WTC11 (cell line): ENCODE results near the gene SNAI1. TPM values are rescaled to one million over a fixed set of nuclear protein-coding genes. Genes with fewer than 3 reads are reported as not detected.

Experiments used
- ATAC-seq: fragments of 200-7000 bp; cut with Tn5 transposase; 2 replicates; pipeline ENCODE4 v1.10.0; 2021; ENCODE audit warnings: mild to moderate bottlenecking, moderate library complexity
- CTCF ChIA-PET: fragments of 300-600 bp; sonication (Branson Sonifier 250); formaldehyde crosslinking; loops from one replicate; lab custom pipeline; 2021; ENCODE audit warnings: antibody characterized with exemption; lab: Charles Lee
- POLR2A ChIA-PET: fragments of 350-600 bp; sonication (Branson Sonifier 250); formaldehyde crosslinking; loops from one replicate; lab custom pipeline; 2021; ENCODE audit warnings: antibody characterized with exemption; lab: Charles Lee
- DNase-seq: peaks from one replicate; pipeline ENCODE4 v3.0.0; 2021; ENCODE audit warnings: low spot score
- H3K27ac Mint-ChIP-seq: 2 replicates; pipeline ENCODE4 v1.8.0; 2021; ENCODE audit warnings: mixed read lengths
- H3K27me3 Mint-ChIP-seq: 2 replicates; pipeline ENCODE4 v1.8.0; 2021; ENCODE audit warnings: low read depth, mild to moderate bottlenecking, moderate library complexity, mixed read lengths
- H3K36me3 Mint-ChIP-seq: 2 replicates; pipeline ENCODE4 v1.8.0; 2021; ENCODE audit warnings: mixed read lengths
- H3K4me1 Mint-ChIP-seq: 2 replicates; pipeline ENCODE4 v1.8.0; 2022; ENCODE audit warnings: mixed read lengths
- H3K4me3 Mint-ChIP-seq: 2 replicates; pipeline ENCODE4 v1.8.0; 2021; ENCODE audit warnings: mild to moderate bottlenecking, moderate library complexity, mixed read lengths
- H3K9me3 Mint-ChIP-seq: 2 replicates; pipeline ENCODE4 v1.8.0; 2021; ENCODE audit warnings: mixed read lengths
- ATF1 ChIP-seq: sonication (generic); formaldehyde crosslinking; IDR thresholded peaks from 2 replicates; pipeline ENCODE4 v1.8.1; 2023; ENCODE audit warnings: mild to moderate bottlenecking, moderate library complexity, missing genetic modification reagents
- ETV6 ChIP-seq: sonication (generic); formaldehyde crosslinking; IDR thresholded peaks from 2 replicates; pipeline ENCODE4 v1.8.1; 2022; ENCODE audit warnings: mild to moderate bottlenecking, missing genetic modification reagents
- FOXK1 ChIP-seq: sonication (generic); formaldehyde crosslinking; IDR thresholded peaks from 2 replicates; pipeline ENCODE4 v1.8.0; 2022; ENCODE audit warnings: mild to moderate bottlenecking, moderate library complexity, missing genetic modification reagents
- GTF2I ChIP-seq: fragments of 250-450 bp; sonication (Bioruptor Pico); conservative IDR thresholded peaks from 2 replicates; pipeline ENCODE4 v1.4.0; 2021; ENCODE audit warnings: mild to moderate bottlenecking
- HMGA2 ChIP-seq: fragments of 250-450 bp; sonication (Bioruptor Pico); IDR thresholded peaks from 2 replicates; pipeline ENCODE4 v1.4.0; 2021; ENCODE audit warnings: mild to moderate bottlenecking, moderate library complexity
- IRF2 ChIP-seq: sonication (generic); formaldehyde crosslinking; IDR thresholded peaks from 2 replicates; pipeline ENCODE4 v1.8.0; 2022; ENCODE audit warnings: low read depth, missing genetic modification reagents, borderline replicate concordance
- MXD4 ChIP-seq: fragments of 250-450 bp; sonication (Bioruptor Pico); IDR thresholded peaks from 2 replicates; pipeline ENCODE4 v1.8.0; 2021; ENCODE audit warnings: mild to moderate bottlenecking, moderate library complexity, borderline replicate concordance
- MYBL2 ChIP-seq: sonication (generic); formaldehyde crosslinking; IDR thresholded peaks from 2 replicates; pipeline ENCODE4 v1.8.1; 2023; ENCODE audit warnings: mild to moderate bottlenecking, moderate library complexity, missing genetic modification reagents
- RORB ChIP-seq: fragments of 250-450 bp; sonication (Bioruptor Pico); IDR thresholded peaks from 2 replicates; pipeline ENCODE4 v1.9.0; 2021; ENCODE audit warnings: mild to moderate bottlenecking
- SP1 ChIP-seq: sonication (generic); formaldehyde crosslinking; conservative IDR thresholded peaks from 2 replicates; pipeline ENCODE4 v1.8.1; 2022; ENCODE audit warnings: missing genetic modification reagents
- TP53 ChIP-seq: sonication (generic); formaldehyde crosslinking; IDR thresholded peaks from 2 replicates; pipeline ENCODE4 v1.8.1; 2023; ENCODE audit warnings: mild to moderate bottlenecking, missing genetic modification reagents
- ZNF138 ChIP-seq: sonication (generic); formaldehyde crosslinking; conservative IDR thresholded peaks from 2 replicates; pipeline ENCODE4 v1.8.1; 2022; ENCODE audit warnings: mild to moderate bottlenecking, moderate library complexity, missing genetic modification reagents
- ZNF263 ChIP-seq: sonication (generic); formaldehyde crosslinking; IDR thresholded peaks from 2 replicates; pipeline ENCODE4 v1.8.1; 2022; ENCODE audit warnings: low read depth, mild to moderate bottlenecking, moderate library complexity, missing genetic modification reagents
- total RNA-seq: library from RNA; stranded (reverse); gene quantifications from 3 replicates; pipeline ENCODE4 v1.2.3, GENCODE V29; 2021
- TF ChIP-seq, protein P1 (sequence below): sonication (generic); formaldehyde crosslinking; conservative IDR thresholded peaks from 2 replicates; pipeline ENCODE4 v1.8.1; 2022; ENCODE audit warnings: mild to moderate bottlenecking, missing genetic modification reagents
- TF ChIP-seq, protein P2 (sequence below): sonication (generic); formaldehyde crosslinking; IDR thresholded peaks from 2 replicates; pipeline ENCODE4 v1.8.1; 2023; ENCODE audit warnings: mild to moderate bottlenecking, missing genetic modification reagents, moderate library complexity
- TF ChIP-seq, protein P3 (sequence below): sonication (generic); formaldehyde crosslinking; IDR thresholded peaks from 2 replicates; pipeline ENCODE4 v1.8.1; 2023; ENCODE audit warnings: mild to moderate bottlenecking, missing genetic modification reagents
- TF ChIP-seq, protein P4 (sequence below): sonication (generic); formaldehyde crosslinking; conservative IDR thresholded peaks from 2 replicates; pipeline ENCODE4 v1.8.1; 2023; ENCODE audit warnings: mild to moderate bottlenecking, low read depth, missing genetic modification reagents, moderate library complexity
- TF ChIP-seq, protein P5 (sequence below): sonication (generic); formaldehyde crosslinking; IDR thresholded peaks from 2 replicates; pipeline ENCODE4 v1.8.1; 2022; ENCODE audit warnings: low read depth, mild to moderate bottlenecking, moderate library complexity, missing genetic modification reagents, borderline replicate concordance
- TF ChIP-seq, protein P6 (sequence below): fragments of 250-450 bp; sonication (Bioruptor Pico); IDR thresholded peaks from 2 replicates; pipeline ENCODE4 v1.9.0; 2021; ENCODE audit warnings: mild to moderate bottlenecking

SNAI1 gene
- total RNA-seq, 1 experiment from 2014 or later = 7.9 TPM

DNA sequence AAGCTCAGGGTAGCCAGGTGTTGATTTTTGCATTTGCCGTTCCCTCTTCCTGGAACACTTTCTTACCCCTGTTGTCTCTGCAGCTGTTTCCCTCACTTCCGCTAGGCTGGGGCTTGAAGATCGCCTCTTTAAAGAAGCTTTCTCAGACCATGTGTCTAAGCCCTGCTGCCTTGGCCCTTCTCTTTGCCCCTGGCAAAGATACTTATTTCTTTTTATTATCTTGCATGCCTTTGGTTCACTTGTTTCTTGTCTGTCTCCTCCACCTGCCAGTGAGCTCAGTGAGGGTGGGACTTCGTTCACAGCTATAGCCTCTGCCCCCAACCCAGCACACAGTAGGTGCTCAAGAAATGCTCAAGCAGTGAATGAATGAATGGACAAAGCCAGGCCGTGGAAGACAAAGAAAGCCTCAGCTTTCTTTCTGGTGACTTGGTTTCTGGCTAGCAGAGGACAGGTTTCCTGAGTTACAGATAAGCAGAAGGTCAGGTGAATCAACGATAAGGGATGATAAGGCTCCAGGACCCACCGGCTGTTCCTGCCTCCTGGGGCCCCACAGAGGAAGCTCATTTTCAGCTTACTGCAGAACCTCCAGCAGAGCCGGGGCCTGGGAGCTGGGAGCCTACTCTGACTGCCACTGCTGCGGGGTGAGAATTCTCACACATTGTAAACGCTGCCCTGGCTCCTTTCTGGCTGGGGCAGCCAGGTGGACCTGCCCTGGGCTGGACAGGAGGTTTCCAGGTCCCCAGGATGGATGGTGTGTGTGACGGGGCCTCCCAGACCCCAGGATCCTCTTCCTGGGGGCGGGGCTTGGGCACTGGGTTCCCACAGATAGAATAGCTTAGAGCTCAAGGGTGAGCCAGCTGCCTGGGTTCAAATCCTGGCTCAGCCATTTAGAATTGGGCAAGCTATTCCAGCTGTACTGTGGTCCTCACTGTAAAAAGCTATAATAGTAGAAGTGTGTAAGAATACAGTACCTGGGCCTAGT is 29.8 kb downstream of the SNAI1 start (continued):
- no peak for TF ChIP-seq HMGA2
- no peak for TF ChIP-seq FOXK1 (CRISPR knock-in tag)
- no peak for TF ChIP-seq ZNF138
- no peak for TF ChIP-seq ZNF263 (CRISPR knock-in tag)
- TF ChIP-seq, protein P1, sequence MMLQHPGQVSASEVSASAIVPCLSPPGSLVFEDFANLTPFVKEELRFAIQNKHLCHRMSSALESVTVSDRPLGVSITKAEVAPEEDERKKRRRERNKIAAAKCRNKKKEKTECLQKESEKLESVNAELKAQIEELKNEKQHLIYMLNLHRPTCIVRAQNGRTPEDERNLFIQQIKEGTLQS (CRISPR knock-in tag) = no peak
- TF ChIP-seq MXD4 = no peak
- TF ChIP-seq, protein P2, sequence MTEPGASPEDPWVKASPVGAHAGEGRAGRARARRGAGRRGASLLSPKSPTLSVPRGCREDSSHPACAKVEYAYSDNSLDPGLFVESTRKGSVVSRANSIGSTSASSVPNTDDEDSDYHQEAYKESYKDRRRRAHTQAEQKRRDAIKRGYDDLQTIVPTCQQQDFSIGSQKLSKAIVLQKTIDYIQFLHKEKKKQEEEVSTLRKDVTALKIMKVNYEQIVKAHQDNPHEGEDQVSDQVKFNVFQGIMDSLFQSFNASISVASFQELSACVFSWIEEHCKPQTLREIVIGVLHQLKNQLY (CRISPR knock-in tag) = no peak
- TF ChIP-seq ATF1 (CRISPR knock-in tag) = no peak

DNA sequence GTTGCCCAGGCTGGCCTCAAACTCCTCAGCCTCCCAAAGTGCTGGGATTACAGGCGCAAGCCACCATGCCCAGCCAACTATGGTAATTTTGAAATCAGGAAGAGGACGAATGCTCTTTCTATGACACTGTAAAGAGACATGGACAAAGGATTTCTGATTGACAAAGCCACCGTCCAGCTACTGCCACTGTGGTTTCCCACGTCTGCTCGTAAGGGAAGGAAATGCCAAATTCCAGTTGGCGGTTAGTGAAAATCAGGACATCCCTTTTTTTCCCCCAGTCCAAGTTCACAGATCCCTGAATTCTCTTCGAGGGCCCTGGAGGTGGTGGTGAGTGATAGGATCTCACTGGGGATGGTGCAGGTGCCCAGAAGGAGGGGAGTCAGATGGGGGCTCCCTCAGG is 31.2 kb downstream of the SNAI1 start:
- peaks cover 4% of the 10 kb centered on the region; the same call in 1 of the 2 replicates for H3K9me3 Mint-ChIP-seq
- H3K36me3 Mint-ChIP-seq = no peaks in the 10 kb centered on the region
- TF ChIP-seq MYBL2 (no peak), ETV6 (CRISPR knock-in tag) (no peak), TP53 (CRISPR knock-in tag) (no peak), GTF2I (CRISPR knock-in tag) (no peak), SP1 (CRISPR knock-in tag) (no peak), IRF2 (CRISPR knock-in tag) (no peak), RORB (no peak)
- TF ChIP-seq, protein P3, sequence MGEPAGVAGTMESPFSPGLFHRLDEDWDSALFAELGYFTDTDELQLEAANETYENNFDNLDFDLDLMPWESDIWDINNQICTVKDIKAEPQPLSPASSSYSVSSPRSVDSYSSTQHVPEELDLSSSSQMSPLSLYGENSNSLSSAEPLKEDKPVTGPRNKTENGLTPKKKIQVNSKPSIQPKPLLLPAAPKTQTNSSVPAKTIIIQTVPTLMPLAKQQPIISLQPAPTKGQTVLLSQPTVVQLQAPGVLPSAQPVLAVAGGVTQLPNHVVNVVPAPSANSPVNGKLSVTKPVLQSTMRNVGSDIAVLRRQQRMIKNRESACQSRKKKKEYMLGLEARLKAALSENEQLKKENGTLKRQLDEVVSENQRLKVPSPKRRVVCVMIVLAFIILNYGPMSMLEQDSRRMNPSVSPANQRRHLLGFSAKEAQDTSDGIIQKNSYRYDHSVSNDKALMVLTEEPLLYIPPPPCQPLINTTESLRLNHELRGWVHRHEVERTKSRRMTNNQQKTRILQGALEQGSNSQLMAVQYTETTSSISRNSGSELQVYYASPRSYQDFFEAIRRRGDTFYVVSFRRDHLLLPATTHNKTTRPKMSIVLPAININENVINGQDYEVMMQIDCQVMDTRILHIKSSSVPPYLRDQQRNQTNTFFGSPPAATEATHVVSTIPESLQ (CRISPR knock-in tag) = no peak
- TF ChIP-seq, protein P4, sequence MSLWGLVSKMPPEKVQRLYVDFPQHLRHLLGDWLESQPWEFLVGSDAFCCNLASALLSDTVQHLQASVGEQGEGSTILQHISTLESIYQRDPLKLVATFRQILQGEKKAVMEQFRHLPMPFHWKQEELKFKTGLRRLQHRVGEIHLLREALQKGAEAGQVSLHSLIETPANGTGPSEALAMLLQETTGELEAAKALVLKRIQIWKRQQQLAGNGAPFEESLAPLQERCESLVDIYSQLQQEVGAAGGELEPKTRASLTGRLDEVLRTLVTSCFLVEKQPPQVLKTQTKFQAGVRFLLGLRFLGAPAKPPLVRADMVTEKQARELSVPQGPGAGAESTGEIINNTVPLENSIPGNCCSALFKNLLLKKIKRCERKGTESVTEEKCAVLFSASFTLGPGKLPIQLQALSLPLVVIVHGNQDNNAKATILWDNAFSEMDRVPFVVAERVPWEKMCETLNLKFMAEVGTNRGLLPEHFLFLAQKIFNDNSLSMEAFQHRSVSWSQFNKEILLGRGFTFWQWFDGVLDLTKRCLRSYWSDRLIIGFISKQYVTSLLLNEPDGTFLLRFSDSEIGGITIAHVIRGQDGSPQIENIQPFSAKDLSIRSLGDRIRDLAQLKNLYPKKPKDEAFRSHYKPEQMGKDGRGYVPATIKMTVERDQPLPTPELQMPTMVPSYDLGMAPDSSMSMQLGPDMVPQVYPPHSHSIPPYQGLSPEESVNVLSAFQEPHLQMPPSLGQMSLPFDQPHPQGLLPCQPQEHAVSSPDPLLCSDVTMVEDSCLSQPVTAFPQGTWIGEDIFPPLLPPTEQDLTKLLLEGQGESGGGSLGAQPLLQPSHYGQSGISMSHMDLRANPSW (CRISPR knock-in tag) = no peak
- TF ChIP-seq, protein P5, sequence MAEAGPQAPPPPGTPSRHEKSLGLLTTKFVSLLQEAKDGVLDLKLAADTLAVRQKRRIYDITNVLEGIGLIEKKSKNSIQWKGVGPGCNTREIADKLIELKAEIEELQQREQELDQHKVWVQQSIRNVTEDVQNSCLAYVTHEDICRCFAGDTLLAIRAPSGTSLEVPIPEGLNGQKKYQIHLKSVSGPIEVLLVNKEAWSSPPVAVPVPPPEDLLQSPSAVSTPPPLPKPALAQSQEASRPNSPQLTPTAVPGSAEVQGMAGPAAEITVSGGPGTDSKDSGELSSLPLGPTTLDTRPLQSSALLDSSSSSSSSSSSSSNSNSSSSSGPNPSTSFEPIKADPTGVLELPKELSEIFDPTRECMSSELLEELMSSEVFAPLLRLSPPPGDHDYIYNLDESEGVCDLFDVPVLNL (CRISPR knock-in tag) = no peak
- TF ChIP-seq, protein P6, sequence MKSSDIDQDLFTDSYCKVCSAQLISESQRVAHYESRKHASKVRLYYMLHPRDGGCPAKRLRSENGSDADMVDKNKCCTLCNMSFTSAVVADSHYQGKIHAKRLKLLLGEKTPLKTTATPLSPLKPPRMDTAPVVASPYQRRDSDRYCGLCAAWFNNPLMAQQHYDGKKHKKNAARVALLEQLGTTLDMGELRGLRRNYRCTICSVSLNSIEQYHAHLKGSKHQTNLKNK = no peak
- no peak overlapping the region for H3K27ac Mint-ChIP-seq
- DNase-seq (no peak), ATAC-seq (no peak)
- peaks cover 36% of the 10 kb centered on the region for H3K4me1 Mint-ChIP-seq
- CTCF ChIA-PET = interaction anchor here (4.9 kb wide), 1 partner anchor 57 kb away, joined by 31 read pairs; no protein-coding TSS in a partner anchor
- H3K4me3 Mint-ChIP-seq = no peak overlapping the region
- peaks cover 9% of the 10 kb centered on the region for H3K27me3 Mint-ChIP-seq
- POLR2A ChIA-PET = no interaction called here
